WTC11 (cell line): Measurements from ENCODE around the gene USP28. TPM values are rescaled to one million over a fixed set of nuclear protein-coding genes. Genes with fewer than 3 reads are reported as not detected.
A peak's percentile ranks its signal among the peaks of the same experiment; 100 is the strongest.

Experiments
- ATAC-seq: fragments of 200-7000 bp; cut with Tn5 transposase; 2 replicates; pipeline ENCODE4 v1.10.0; 2021; ENCODE audit warnings: mild to moderate bottlenecking, moderate library complexity
- CTCF ChIA-PET: fragments of 300-600 bp; sonication (Branson Sonifier 250); formaldehyde crosslinking; loops from one replicate; lab custom pipeline; 2021; ENCODE audit warnings: antibody characterized with exemption; lab: Charles Lee
- POLR2A ChIA-PET: fragments of 350-600 bp; sonication (Branson Sonifier 250); formaldehyde crosslinking; loops from one replicate; lab custom pipeline; 2021; ENCODE audit warnings: antibody characterized with exemption; lab: Charles Lee
- DNase-seq: peaks from one replicate; pipeline ENCODE4 v3.0.0; 2021; ENCODE audit warnings: low spot score
- H3K27ac Mint-ChIP-seq: 2 replicates; pipeline ENCODE4 v1.8.0; 2021; ENCODE audit warnings: mixed read lengths
- H3K27me3 Mint-ChIP-seq: 2 replicates; pipeline ENCODE4 v1.8.0; 2021; ENCODE audit warnings: low read depth, mild to moderate bottlenecking, moderate library complexity, mixed read lengths
- H3K36me3 Mint-ChIP-seq: 2 replicates; pipeline ENCODE4 v1.8.0; 2021; ENCODE audit warnings: mixed read lengths
- H3K4me1 Mint-ChIP-seq: 2 replicates; pipeline ENCODE4 v1.8.0; 2022; ENCODE audit warnings: mixed read lengths
- H3K4me3 Mint-ChIP-seq: 2 replicates; pipeline ENCODE4 v1.8.0; 2021; ENCODE audit warnings: mild to moderate bottlenecking, moderate library complexity, mixed read lengths
- H3K9me3 Mint-ChIP-seq: 2 replicates; pipeline ENCODE4 v1.8.0; 2021; ENCODE audit warnings: mixed read lengths
- CREM ChIP-seq: sonication (generic); formaldehyde crosslinking; IDR thresholded peaks from 2 replicates; pipeline ENCODE4 v1.8.1; 2022; ENCODE audit warnings: mild to moderate bottlenecking, missing genetic modification reagents, moderate library complexity
- MYBL2 ChIP-seq: sonication (generic); formaldehyde crosslinking; IDR thresholded peaks from 2 replicates; pipeline ENCODE4 v1.8.1; 2023; ENCODE audit warnings: mild to moderate bottlenecking, moderate library complexity, missing genetic modification reagents
- ZNF121 ChIP-seq: sonication (generic); formaldehyde crosslinking; IDR thresholded peaks from 2 replicates; pipeline ENCODE4 v1.8.0; 2023; ENCODE audit warnings: missing genetic modification reagents
- ZNF317 ChIP-seq: sonication (generic); formaldehyde crosslinking; IDR thresholded peaks from 2 replicates; pipeline ENCODE4 v1.8.1; 2023; ENCODE audit warnings: low read depth, mild to moderate bottlenecking, moderate library complexity, missing genetic modification reagents, borderline replicate concordance
- ZNF396 ChIP-seq: fragments of 250-450 bp; sonication (Bioruptor Pico); IDR thresholded peaks from 2 replicates; pipeline ENCODE4 v1.8.0; 2021; ENCODE audit warnings: mild to moderate bottlenecking, moderate library complexity, borderline replicate concordance
- ZNF671 ChIP-seq: fragments of 250-450 bp; sonication (Bioruptor Pico); IDR thresholded peaks from 2 replicates; pipeline ENCODE4 v1.8.0; 2021; ENCODE audit warnings: mild to moderate bottlenecking
- total RNA-seq: library from RNA; stranded (reverse); gene quantifications from 3 replicates; pipeline ENCODE4 v1.2.3, GENCODE V29; 2021
- TF ChIP-seq, protein P1 (sequence below): fragments of 250-450 bp; sonication (Bioruptor Pico); IDR thresholded peaks from 2 replicates; pipeline ENCODE4 v1.9.0; 2021; ENCODE audit warnings: mild to moderate bottlenecking
- TF ChIP-seq, protein P2 (sequence below): fragments of 250-450 bp; sonication (Bioruptor Pico); IDR thresholded peaks from 2 replicates; pipeline ENCODE4 v1.9.0; 2021; ENCODE audit warnings: mild to moderate bottlenecking, borderline replicate concordance
- TF ChIP-seq, protein P3 (sequence below): sonication (generic); formaldehyde crosslinking; IDR thresholded peaks from 2 replicates; pipeline ENCODE4 v1.8.1; 2022; ENCODE audit warnings: mild to moderate bottlenecking, moderate library complexity, missing genetic modification reagents
- TF ChIP-seq, protein P4 (sequence below): sonication (generic); formaldehyde crosslinking; IDR thresholded peaks from 2 replicates; pipeline ENCODE4 v1.8.1; 2023; ENCODE audit warnings: mild to moderate bottlenecking, missing genetic modification reagents, moderate library complexity
- TF ChIP-seq, protein P5 (sequence below): sonication (generic); formaldehyde crosslinking; IDR thresholded peaks from 2 replicates; pipeline ENCODE4 v1.8.0; 2022; ENCODE audit warnings: mild to moderate bottlenecking, missing genetic modification reagents
- TF ChIP-seq, protein P6 (sequence below): sonication (generic); formaldehyde crosslinking; IDR thresholded peaks from 2 replicates; pipeline ENCODE4 v1.8.1; 2023; ENCODE audit warnings: mild to moderate bottlenecking, missing genetic modification reagents
- TF ChIP-seq, protein P7 (sequence below): fragments of 250-450 bp; sonication (Bioruptor Pico); IDR thresholded peaks from 2 replicates; pipeline ENCODE4 v1.8.0; 2021; ENCODE audit warnings: mild to moderate bottlenecking
- TF ChIP-seq, protein P8 (sequence below): fragments of 250-450 bp; sonication (Bioruptor Pico); IDR thresholded peaks from 2 replicates; pipeline ENCODE4 v1.9.0; 2021; ENCODE audit warnings: mild to moderate bottlenecking
- TF ChIP-seq, protein P9 (sequence below): sonication (generic); formaldehyde crosslinking; IDR thresholded peaks from 2 replicates; pipeline ENCODE4 v1.8.0; 2023; ENCODE audit warnings: mild to moderate bottlenecking, missing genetic modification reagents

The USP28 gene
- total RNA-seq, 1 experiment from 2014 or later: 129 TPM

GRCh38 chr11:113847580-113847979, 27.8 kb downstream of the USP28 start:
- Mint-ChIP-seq H3K36me3 (peaks cover 62% of the 10 kb centered on the region), H3K4me3 (peak overlapping the region; percentile 15)

GRCh38 chr11:113847111-113847510, 28.3 kb downstream of the USP28 start:
- ATAC-seq: no peak
- Mint-ChIP-seq H3K36me3 (peaks cover 59% of the 10 kb centered on the region), H3K27me3 (no peaks in the 10 kb centered on the region), H3K9me3 (peaks cover 10% of the 10 kb centered on the region), H3K27ac (peak overlapping the region; percentile 97), H3K4me3 (peak overlapping the region; percentile 20; the same call in 1 of the 2 replicates), H3K4me1 (peaks cover 56% of the 10 kb centered on the region)
- ChIA-PET CTCF (no interaction called here), POLR2A (no interaction called here)
- DNase-seq: no peak
- TF ChIP-seq ZNF317: no peak
- TF ChIP-seq, protein P1, sequence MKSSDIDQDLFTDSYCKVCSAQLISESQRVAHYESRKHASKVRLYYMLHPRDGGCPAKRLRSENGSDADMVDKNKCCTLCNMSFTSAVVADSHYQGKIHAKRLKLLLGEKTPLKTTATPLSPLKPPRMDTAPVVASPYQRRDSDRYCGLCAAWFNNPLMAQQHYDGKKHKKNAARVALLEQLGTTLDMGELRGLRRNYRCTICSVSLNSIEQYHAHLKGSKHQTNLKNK (CRISPR knock-in tag): no peak
- TF ChIP-seq, protein P2, sequence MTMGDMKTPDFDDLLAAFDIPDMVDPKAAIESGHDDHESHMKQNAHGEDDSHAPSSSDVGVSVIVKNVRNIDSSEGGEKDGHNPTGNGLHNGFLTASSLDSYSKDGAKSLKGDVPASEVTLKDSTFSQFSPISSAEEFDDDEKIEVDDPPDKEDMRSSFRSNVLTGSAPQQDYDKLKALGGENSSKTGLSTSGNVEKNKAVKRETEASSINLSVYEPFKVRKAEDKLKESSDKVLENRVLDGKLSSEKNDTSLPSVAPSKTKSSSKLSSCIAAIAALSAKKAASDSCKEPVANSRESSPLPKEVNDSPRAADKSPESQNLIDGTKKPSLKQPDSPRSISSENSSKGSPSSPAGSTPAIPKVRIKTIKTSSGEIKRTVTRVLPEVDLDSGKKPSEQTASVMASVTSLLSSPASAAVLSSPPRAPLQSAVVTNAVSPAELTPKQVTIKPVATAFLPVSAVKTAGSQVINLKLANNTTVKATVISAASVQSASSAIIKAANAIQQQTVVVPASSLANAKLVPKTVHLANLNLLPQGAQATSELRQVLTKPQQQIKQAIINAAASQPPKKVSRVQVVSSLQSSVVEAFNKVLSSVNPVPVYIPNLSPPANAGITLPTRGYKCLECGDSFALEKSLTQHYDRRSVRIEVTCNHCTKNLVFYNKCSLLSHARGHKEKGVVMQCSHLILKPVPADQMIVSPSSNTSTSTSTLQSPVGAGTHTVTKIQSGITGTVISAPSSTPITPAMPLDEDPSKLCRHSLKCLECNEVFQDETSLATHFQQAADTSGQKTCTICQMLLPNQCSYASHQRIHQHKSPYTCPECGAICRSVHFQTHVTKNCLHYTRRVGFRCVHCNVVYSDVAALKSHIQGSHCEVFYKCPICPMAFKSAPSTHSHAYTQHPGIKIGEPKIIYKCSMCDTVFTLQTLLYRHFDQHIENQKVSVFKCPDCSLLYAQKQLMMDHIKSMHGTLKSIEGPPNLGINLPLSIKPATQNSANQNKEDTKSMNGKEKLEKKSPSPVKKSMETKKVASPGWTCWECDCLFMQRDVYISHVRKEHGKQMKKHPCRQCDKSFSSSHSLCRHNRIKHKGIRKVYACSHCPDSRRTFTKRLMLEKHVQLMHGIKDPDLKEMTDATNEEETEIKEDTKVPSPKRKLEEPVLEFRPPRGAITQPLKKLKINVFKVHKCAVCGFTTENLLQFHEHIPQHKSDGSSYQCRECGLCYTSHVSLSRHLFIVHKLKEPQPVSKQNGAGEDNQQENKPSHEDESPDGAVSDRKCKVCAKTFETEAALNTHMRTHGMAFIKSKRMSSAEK: no peak
- no peak for TF ChIP-seq ZNF671
- no peak for TF ChIP-seq ZNF121 (CRISPR knock-in tag)

More at GRCh38 chr11:113847580-113847979, 27.8 kb downstream of the USP28 start:
- ATAC-seq (no peak), DNase-seq (no peak)
- POLR2A ChIA-PET: no interaction called here
- Mint-ChIP-seq H3K4me1 (peaks cover 60% of the 10 kb centered on the region), H3K27me3 (no peaks in the 10 kb centered on the region), H3K9me3 (peaks cover 10% of the 10 kb centered on the region), H3K27ac (peak overlapping the region; percentile 97)
- CTCF ChIA-PET: no interaction called here
- TF ChIP-seq, protein P3, sequence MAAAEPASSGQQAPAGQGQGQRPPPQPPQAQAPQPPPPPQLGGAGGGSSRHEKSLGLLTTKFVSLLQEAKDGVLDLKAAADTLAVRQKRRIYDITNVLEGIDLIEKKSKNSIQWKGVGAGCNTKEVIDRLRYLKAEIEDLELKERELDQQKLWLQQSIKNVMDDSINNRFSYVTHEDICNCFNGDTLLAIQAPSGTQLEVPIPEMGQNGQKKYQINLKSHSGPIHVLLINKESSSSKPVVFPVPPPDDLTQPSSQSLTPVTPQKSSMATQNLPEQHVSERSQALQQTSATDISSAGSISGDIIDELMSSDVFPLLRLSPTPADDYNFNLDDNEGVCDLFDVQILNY (CRISPR knock-in tag): no peak
- TF ChIP-seq, protein P4, sequence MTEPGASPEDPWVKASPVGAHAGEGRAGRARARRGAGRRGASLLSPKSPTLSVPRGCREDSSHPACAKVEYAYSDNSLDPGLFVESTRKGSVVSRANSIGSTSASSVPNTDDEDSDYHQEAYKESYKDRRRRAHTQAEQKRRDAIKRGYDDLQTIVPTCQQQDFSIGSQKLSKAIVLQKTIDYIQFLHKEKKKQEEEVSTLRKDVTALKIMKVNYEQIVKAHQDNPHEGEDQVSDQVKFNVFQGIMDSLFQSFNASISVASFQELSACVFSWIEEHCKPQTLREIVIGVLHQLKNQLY: no peak
- TF ChIP-seq, protein P5, sequence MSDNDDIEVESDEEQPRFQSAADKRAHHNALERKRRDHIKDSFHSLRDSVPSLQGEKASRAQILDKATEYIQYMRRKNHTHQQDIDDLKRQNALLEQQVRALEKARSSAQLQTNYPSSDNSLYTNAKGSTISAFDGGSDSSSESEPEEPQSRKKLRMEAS (CRISPR knock-in tag): no peak
- TF ChIP-seq, protein P6, sequence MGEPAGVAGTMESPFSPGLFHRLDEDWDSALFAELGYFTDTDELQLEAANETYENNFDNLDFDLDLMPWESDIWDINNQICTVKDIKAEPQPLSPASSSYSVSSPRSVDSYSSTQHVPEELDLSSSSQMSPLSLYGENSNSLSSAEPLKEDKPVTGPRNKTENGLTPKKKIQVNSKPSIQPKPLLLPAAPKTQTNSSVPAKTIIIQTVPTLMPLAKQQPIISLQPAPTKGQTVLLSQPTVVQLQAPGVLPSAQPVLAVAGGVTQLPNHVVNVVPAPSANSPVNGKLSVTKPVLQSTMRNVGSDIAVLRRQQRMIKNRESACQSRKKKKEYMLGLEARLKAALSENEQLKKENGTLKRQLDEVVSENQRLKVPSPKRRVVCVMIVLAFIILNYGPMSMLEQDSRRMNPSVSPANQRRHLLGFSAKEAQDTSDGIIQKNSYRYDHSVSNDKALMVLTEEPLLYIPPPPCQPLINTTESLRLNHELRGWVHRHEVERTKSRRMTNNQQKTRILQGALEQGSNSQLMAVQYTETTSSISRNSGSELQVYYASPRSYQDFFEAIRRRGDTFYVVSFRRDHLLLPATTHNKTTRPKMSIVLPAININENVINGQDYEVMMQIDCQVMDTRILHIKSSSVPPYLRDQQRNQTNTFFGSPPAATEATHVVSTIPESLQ: no peak
- TF ChIP-seq, protein P7, sequence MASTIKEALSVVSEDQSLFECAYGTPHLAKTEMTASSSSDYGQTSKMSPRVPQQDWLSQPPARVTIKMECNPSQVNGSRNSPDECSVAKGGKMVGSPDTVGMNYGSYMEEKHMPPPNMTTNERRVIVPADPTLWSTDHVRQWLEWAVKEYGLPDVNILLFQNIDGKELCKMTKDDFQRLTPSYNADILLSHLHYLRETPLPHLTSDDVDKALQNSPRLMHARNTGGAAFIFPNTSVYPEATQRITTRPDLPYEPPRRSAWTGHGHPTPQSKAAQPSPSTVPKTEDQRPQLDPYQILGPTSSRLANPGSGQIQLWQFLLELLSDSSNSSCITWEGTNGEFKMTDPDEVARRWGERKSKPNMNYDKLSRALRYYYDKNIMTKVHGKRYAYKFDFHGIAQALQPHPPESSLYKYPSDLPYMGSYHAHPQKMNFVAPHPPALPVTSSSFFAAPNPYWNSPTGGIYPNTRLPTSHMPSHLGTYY (CRISPR knock-in tag): no peak
- no peak for TF ChIP-seq CREM
- TF ChIP-seq, protein P8, sequence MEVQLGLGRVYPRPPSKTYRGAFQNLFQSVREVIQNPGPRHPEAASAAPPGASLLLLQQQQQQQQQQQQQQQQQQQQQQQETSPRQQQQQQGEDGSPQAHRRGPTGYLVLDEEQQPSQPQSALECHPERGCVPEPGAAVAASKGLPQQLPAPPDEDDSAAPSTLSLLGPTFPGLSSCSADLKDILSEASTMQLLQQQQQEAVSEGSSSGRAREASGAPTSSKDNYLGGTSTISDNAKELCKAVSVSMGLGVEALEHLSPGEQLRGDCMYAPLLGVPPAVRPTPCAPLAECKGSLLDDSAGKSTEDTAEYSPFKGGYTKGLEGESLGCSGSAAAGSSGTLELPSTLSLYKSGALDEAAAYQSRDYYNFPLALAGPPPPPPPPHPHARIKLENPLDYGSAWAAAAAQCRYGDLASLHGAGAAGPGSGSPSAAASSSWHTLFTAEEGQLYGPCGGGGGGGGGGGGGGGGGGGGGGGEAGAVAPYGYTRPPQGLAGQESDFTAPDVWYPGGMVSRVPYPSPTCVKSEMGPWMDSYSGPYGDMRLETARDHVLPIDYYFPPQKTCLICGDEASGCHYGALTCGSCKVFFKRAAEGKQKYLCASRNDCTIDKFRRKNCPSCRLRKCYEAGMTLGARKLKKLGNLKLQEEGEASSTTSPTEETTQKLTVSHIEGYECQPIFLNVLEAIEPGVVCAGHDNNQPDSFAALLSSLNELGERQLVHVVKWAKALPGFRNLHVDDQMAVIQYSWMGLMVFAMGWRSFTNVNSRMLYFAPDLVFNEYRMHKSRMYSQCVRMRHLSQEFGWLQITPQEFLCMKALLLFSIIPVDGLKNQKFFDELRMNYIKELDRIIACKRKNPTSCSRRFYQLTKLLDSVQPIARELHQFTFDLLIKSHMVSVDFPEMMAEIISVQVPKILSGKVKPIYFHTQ (CRISPR knock-in tag): no peak
- TF ChIP-seq MYBL2 (CRISPR knock-in tag): no peak
- TF ChIP-seq, protein P9, sequence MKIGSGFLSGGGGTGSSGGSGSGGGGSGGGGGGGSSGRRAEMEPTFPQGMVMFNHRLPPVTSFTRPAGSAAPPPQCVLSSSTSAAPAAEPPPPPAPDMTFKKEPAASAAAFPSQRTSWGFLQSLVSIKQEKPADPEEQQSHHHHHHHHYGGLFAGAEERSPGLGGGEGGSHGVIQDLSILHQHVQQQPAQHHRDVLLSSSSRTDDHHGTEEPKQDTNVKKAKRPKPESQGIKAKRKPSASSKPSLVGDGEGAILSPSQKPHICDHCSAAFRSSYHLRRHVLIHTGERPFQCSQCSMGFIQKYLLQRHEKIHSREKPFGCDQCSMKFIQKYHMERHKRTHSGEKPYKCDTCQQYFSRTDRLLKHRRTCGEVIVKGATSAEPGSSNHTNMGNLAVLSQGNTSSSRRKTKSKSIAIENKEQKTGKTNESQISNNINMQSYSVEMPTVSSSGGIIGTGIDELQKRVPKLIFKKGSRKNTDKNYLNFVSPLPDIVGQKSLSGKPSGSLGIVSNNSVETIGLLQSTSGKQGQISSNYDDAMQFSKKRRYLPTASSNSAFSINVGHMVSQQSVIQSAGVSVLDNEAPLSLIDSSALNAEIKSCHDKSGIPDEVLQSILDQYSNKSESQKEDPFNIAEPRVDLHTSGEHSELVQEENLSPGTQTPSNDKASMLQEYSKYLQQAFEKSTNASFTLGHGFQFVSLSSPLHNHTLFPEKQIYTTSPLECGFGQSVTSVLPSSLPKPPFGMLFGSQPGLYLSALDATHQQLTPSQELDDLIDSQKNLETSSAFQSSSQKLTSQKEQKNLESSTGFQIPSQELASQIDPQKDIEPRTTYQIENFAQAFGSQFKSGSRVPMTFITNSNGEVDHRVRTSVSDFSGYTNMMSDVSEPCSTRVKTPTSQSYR (CRISPR knock-in tag): no peak
- TF ChIP-seq ZNF396: no peak
